Ishikawa (cell line): ENCODE data around the gene TMEM219.

ENCODE experiments used
- CEBPB ChIP-seq: IDR thresholded peaks from 2 replicates; pipeline ENCODE4 v1.6.1; 2012
- CREB1 ChIP-seq: IDR thresholded peaks from 2 replicates; pipeline ENCODE4 v1.6.1; 2012; ENCODE audit warnings: low read depth
- EGR1 ChIP-seq: IDR thresholded peaks from 2 replicates; pipeline ENCODE4 v1.6.1; 2012
- EP300 ChIP-seq: IDR thresholded peaks from 2 replicates; pipeline ENCODE4 v1.6.1; 2012; ENCODE audit warnings: borderline replicate concordance
- NFIC ChIP-seq: IDR thresholded peaks from 2 replicates; pipeline ENCODE4 v1.6.1; 2012
- RAD21 ChIP-seq: IDR thresholded peaks from 2 replicates; pipeline ENCODE4 v1.6.1; 2012; ENCODE audit warnings: low read depth
- REST ChIP-seq: IDR thresholded peaks from 2 replicates; pipeline ENCODE4 v1.6.1; 2012; ENCODE audit warnings: low read depth, mild to moderate bottlenecking
- TAF1 ChIP-seq: IDR thresholded peaks from 2 replicates; pipeline ENCODE4 v1.6.1; 2012; ENCODE audit warnings: low read depth, mild to moderate bottlenecking
- TEAD4 ChIP-seq: IDR thresholded peaks from 2 replicates; pipeline ENCODE4 v1.6.1; 2012
- USF1 ChIP-seq: IDR thresholded peaks from 2 replicates; pipeline ENCODE4 v1.6.1; 2012
- YY1 ChIP-seq: IDR thresholded peaks from 2 replicates; pipeline ENCODE4 v1.6.1; 2012; ENCODE audit warnings: low read depth

- TF ChIP-seq EP300 (no peak), RAD21 (no peak), REST (no peak), CEBPB (no peak), EGR1 (no peak), NFIC (no peak), CREB1 (no peak), TAF1 (no peak), TEAD4 (no peak), USF1 (no peak), YY1 (no peak)
Measured at GRCh38 chr16:30006095-30006473, 44.2 kb downstream of the TMEM219 start.
